GM18520 (cell line): ENCODE data around the gene ESR2.
"Not testable (repeated sequence)": the region's sequence is repeated elsewhere in the genome, so short reads cannot be mapped to it uniquely, and the experiment has no call there.

ENCODE experiments used
- ATAC-seq: cut with Tn5 transposase; IDR thresholded peaks from one replicate; pipeline ENCODE4 v1.9.1; 2021; ENCODE audit not compliant: unreplicated experiment

Gene ESR2

DNA sequence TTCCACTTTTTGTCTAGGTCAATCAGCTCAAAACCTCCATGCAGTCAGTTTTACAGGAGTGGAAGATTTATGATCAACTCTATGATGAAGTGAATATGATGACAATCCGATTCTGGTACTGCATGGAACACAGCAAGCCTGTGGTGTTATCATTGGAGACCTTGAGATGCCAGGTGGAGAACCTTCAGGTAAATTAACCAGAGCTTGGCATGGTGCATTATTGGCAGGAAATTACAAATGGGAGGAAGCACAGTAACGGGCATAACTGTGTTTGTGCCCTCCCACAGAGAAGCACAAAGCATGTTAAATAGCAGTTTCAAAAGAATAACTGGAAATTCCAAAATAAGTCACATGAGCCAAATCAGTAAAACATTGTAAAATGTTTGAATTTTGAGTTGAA, 135.6 kb downstream of the ESR2 start:
- no peak for ATAC-seq

DNA sequence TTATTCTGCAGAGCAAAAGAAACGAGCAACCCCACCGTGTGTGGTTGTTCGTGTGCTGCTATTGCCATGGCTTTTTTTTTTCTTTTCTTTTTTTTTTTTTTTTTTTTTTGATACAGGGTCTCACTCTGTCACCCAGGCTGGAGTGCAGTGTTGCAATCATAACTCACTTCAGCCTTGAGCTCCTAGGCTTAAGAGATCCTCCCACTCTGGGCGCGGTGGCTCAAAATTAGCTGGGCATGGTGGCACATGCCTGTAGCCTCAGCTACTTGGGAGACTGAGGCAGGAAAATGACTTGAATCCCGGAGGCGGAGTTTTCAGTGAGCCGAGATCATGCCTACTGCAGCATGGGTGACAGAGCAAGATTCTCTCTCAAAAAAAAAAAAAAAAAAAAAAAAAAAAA, 144.2 kb downstream of the ESR2 start:
- ATAC-seq = no peak

DNA sequence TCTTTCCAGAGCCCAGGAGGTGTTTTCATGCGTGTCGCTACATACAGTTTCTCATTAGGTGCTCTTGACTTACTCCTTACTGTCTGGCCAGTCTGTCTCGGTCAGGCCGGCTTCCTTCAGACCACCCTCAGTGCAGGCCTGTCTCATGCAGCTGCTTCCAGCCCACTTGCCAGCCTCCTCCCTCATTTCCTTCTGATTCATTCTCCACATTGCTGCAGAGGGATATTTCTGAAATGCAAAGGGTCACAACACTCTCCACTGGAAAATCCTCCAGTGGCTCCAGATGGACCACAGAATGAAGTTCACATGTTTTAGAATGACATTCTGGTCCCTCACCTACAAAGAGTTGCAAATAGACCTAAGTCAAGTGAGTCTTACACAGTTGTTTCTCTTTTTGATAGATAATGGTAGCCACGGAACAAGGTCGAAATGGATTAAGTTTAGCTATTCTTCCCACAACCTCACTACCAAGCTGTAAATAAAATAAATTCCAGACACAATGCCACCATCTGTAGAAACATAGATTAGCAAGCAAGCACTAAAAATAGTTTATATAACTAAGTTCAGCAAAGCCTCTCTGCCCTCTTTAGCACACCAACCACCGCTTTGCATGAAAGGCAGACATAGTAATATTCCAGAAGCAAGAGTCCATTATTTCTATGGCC, 146.9 kb downstream of the ESR2 start:
- ATAC-seq = no peak

DNA sequence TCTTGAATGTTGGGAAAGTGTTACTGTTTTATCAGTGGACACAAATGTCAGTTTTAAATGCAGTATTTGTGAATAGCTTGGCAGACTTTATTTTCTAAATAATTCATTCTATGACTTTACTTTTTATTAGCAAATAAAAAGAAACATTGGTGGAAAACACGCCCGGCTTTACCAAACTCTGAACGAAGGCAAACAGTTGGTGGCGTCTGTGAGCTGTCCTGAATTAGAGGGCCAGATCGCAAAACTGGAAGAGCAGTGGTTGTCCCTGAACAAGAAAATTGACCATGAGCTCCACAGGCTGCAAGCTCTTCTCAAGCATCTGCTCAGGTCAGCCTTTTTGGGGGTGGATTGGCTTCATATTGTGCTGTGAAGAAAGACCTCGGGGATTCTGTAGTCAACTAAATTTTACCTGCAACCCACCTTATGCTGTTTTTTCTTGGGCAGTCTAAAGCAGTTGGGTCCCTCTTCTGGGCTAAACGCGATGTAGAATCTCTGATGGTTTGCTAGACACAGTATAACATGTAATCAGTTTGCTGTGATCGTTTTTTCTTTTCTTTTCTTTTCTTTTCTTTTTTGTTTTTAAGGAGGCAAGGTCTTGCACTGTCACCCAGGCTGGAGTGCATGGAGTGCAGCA, 156.4 kb downstream of the ESR2 start:
- no peak for ATAC-seq

- ATAC-seq = no peak
These were observed 167.6 kb downstream of the ESR2 start for GRCh38 chr14:64126548-64126947.

DNA sequence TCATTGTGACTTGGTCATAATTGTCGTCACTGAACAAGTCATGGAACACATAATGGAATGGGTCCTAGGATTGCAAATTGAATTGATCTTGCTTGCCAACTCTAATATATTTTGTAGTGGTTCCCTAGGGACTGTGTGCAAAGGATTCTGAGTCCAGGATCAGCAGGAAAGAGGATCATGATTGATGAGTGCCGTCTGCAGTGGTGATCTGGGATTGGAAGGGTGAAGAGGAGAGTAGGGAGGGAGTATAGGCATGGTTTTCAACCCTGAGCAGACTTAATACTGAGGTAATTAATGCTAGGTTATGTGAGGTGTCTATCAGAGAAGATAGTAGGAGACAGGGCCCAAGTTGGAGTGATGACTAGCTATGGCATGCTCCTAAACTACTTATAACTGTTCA, 168.9 kb downstream of the ESR2 start:
- no peak for ATAC-seq

GRCh38 chr14:64123241-64123822, 170.8 kb downstream of the ESR2 start:
- no peak for ATAC-seq

GRCh38 chr14:64119980-64120379, 174.2 kb downstream of the ESR2 start:
- ATAC-seq = no peak

- ATAC-seq = no peak
These were observed 174.7 kb downstream of the ESR2 start for GRCh38 chr14:64119500-64119899.

- no peak for ATAC-seq
These were observed 175.3 kb downstream of the ESR2 start for GRCh38 chr14:64118892-64119291.

DNA sequence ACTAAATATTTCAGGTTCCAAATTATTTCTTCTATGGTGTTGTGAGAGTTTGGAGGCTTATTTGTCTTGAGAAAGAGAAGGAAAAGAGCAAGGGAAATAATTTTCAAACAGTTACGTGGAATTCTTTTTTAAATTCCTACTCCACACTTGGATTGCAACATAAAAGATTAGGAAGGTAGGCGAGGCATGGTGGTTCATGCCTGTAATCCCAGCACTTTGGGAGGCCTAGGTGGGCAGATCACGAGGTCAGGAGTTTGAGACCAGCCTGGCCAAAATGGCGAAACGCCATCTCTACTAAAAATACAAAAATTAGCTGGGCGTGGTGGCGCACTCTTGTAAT, 175.8 kb downstream of the ESR2 start:
- not testable (repeated sequence) for ATAC-seq

DNA sequence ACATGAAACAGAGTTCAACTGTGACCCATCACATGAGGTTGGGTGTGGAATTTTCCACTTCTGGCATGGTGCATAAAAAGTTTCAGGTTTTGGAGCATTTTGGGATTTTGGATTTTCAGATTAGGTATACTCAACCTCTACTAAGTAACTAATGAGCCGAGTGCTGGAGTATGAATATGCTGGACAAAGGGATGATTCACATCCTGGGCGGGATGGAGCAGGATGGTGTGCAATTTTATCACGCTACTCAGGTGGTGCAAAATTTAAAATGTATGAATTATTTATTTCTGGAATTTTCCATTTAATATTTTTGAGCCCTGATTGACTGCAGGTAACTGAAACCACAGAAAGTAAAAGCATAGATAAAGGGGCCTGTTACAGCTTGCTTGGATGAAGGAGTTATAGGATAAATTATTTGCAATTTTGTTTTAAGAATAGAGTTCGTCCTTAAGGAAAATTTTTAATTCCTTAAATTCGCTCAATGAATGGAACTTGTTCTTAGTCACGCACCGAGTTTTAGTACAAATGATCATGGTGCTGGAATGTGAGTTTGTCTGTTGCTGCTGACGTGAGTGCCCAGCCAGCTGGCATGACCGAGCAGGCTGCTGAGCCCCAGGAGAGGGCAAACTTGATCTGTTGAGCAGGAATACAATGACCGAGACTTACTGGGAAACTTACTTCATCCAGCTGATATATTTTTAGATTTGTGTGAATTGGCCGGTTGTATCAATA, 176.3 kb downstream of the ESR2 start:
- ATAC-seq = no peak

DNA sequence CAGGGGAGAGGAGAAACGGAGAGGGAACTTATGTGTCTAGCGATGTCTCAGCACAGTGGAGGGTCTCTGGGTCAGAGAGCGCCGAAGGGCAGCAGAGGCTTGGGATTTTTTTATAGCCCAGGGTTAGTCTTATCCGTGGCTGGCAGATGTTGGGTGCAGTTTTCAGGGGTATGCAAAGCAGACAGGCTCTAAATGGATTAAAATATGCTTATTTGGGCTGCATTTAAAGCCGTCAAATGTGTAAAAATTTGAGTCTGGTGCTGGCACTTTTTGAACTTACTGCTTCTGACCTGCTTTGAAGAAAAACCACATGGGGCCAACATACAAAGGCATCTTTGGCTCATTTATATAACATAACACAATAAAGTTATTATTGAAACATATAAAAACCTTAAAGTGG, 178.8 kb downstream of the ESR2 start:
- ATAC-seq = no peak

- no peak for ATAC-seq
These were observed 179.4 kb downstream of the ESR2 start for GRCh38 chr14:64114796-64115195.

GRCh38 chr14:64114166-64114565, 180.0 kb downstream of the ESR2 start:
- no peak for ATAC-seq

GRCh38 chr14:64112867-64113678, 181.1 kb downstream of the ESR2 start:
- no peak for ATAC-seq

GRCh38 chr14:64110802-64111201, 183.4 kb downstream of the ESR2 start:
- ATAC-seq = no peak

DNA sequence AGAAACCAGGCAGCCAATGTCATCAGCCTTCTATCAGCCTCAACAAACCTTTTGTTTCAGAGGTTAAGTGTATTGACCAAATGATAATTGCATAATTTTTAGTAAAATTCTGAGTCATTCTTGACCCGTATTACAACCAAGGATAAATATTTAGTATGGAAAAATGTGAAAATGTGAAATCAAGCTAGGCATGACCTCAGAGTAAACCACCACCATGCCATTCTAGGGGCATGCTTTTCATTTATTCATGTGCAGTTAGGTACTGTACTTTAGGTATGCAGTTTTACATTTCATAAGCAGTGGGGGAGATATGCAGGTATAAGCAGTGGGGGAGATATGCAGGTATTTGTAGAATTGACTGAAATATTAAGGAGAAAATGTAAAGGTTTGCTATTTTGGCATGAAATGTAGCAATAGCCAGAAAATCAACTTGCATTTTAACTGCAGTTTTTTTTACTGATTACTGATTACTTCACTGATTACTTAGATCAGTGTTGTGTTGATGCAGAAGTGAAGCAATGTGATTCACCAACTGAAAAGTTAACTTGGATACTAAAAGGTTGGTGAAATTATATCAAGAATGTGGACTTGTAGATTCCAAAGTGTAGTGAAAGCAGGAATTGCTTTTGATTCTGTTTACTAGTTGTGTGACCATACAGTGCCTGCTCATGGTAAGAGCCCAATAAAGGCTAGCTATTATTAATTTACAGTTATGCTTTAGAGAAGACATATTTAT, 184.2 kb downstream of the ESR2 start:
- ATAC-seq = no peak

DNA sequence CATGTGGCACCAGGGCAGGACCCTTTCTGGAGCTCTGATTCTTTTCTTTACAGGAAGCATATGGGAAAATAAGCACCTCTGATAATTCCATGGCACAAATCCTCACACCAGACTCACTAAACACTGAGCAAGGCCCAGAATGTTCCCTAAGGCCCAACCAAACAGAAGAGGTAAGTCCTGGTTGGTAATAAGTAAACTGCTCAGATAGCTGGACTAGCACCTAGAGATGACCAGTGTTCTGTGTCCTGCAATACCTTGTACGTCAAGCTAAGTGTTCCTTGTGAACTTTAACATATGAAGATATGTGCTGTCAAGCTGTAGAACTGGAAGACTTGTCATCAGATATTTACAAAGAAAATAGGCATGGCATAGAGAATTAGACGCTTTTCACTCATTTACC, 186.7 kb downstream of the ESR2 start:
- no peak for ATAC-seq

GRCh38 chr14:64098120-64098519, 196.1 kb downstream of the ESR2 start:
- ATAC-seq = no peak

DNA sequence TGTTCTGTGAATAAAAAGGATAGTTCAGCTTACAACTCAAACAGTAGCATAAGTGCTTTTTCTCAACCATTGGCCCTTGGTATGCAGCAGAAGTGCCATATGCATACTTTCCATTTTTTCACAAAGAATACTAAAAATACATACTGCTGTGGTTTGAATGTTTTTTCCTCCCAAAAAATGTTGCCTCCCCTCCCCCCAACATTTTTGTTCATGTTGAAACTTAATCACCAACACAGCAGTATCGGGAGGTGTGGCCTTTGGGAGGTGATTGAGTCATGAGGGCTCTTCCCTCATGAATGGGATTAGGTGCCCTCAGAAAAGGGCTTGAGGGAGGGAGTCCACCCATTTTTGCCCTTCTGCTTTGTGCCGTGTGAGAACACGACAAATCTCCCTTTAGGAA, 198.6 kb downstream of the ESR2 start:
- ATAC-seq = no peak
